GM18909 (cell line): ENCODE data around the gene CMTM4.

Experiments
- ATAC-seq: cut with Tn5 transposase; IDR thresholded peaks from one replicate; pipeline ENCODE4 v1.9.1; 2021; ENCODE audit warnings: mild to moderate bottlenecking; ENCODE audit not compliant: unreplicated experiment, poor library complexity

The CMTM4 gene

GRCh38 chr16:66696669-66697630, at the start of gene CMTM4:
Gene CMTM4, minus strand, starts transcription at chr16:66696743. Its CDS starts 218 bp downstream, at chr16:66696525.
- ATAC-seq: peak; percentile 87

- no peak for ATAC-seq
Observed at GRCh38 chr16:66746048-66746447, 49.5 kb upstream of the CMTM4 start.

DNA sequence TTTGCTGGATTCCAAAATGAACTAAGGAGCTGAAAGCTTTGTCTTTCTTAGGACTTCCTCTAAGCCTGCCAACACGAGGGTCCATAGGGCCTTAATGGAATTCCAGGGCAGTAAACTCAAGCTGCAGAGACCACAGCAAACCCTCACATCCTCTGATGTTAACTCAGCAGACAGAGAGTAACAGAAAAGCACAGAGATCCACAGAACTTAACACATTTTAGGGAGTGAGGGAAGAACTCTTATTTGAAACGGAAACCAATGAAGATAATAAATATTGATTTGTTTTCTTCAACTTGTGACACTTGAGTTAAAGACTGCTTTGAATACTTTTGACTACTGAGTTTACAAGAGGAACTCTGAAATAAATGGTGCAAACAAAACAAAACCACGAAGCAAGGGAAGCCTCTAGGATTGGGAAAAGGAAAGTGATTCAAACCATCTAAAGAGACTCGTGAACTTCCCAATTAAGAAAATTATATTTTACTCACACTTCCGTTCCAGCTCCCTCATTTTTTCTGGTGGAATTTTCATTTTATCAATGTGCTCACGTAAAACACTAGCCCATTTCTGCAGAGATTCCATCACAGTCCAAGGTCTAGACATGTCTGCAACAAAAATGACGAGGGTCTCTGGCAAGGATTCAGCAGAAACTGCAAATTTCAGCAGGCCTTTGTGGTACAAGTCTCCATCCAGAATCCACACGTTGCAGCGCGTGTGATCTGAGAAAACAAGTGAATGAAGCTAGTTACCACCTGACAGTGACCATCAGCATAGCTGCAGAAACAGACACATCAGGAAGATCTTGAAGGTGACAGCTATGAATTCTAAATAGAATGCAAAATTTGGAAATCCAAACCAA, 45.6 kb upstream of the CMTM4 start:
- ATAC-seq: no peak

GRCh38 chr16:66741169-66741900, 44.8 kb upstream of the CMTM4 start:
- no peak for ATAC-seq

GRCh38 chr16:66740533-66740932, 44.0 kb upstream of the CMTM4 start:
- no peak for ATAC-seq

GRCh38 chr16:66740010-66740409, 43.5 kb upstream of the CMTM4 start:
- ATAC-seq: no peak

GRCh38 chr16:66735891-66736290, 39.3 kb upstream of the CMTM4 start:
- no peak for ATAC-seq

DNA sequence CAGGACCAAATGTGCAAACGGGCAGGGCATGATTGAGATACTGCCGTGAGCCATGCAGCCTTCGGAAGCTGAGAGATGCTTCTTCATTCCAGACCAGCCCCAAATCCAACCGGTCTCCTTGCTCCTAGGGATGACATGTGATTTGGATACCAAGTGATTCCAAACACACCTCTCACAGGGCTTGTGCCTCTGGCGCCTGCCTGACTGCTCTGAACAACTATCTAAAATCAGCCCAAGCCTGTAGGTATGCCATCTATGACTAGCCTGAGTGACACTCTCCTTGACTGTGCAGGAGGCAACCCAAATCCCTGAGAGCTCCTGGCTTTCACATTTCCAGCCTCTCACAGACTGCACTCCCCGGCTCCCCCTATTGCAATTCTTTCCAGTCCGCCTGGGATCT, 34.6 kb upstream of the CMTM4 start:
- ATAC-seq: no peak

DNA sequence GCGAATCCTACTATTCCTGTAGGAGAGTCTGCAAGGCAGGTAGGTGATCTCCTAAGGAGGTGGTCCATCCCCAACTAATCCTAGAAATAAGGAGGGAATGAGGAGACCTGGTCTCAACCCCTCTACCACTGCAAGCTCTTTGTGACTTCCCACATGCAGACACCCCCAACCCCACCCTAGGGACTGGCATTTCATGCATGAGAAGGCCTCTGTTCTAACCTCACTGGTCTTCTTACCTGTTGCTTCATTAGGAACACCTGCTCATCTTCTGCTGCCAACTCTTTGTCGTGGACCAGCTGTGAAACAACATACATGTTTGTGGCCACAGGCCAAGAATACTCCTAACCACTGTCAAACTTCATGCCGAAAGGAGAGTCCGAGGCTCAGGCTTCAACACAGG, 32.3 kb upstream of the CMTM4 start:
- ATAC-seq: no peak

GRCh38 chr16:66728117-66728787, 31.7 kb upstream of the CMTM4 start:
- no peak for ATAC-seq

DNA sequence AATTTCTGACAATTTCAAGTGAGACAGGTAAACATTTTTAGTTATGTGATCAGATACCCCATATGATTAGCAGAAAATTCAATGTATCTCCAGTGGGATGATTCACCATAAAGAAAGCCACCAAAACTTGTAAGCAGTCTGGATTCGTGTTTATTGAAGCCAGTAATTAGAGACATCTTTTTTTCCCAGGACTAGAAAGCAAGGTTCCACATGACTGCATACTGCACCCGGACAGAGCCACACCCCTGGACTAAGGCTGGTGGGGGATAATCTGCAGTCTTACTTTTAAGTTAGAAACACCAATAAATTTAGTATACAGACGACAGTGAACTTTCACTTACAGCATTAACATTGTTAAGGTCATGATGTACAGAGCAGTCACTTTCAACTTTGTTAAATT, 24.2 kb upstream of the CMTM4 start:
- ATAC-seq: no peak

- no peak for ATAC-seq
Observed at GRCh38 chr16:66719246-66719645, 22.7 kb upstream of the CMTM4 start.

GRCh38 chr16:66717776-66718175, 21.2 kb upstream of the CMTM4 start:
- no peak for ATAC-seq

GRCh38 chr16:66717112-66717675, 20.7 kb upstream of the CMTM4 start:
- ATAC-seq: no peak

- ATAC-seq: no peak
Observed at GRCh38 chr16:66714654-66715307, 18.2 kb upstream of the CMTM4 start.

DNA sequence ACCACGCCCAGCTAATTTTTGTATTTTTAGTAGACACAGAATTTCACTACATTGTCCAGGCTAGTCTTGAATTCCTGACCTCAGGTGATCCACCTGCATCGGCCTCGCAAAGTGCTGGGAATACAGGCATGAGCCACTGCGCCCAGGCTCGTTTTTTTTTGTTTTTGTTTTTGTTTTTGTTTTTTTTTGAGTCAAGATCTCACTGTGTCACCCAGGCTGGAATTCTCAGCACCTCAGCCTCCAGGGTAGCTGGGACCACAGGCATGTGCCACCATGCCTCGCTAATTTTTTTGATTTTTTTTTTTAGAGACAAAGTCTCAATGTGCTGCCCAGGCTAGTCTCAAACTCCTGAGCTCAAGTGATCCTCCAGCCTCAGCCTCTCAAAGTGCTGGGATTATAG, 17.5 kb upstream of the CMTM4 start:
- no peak for ATAC-seq

DNA sequence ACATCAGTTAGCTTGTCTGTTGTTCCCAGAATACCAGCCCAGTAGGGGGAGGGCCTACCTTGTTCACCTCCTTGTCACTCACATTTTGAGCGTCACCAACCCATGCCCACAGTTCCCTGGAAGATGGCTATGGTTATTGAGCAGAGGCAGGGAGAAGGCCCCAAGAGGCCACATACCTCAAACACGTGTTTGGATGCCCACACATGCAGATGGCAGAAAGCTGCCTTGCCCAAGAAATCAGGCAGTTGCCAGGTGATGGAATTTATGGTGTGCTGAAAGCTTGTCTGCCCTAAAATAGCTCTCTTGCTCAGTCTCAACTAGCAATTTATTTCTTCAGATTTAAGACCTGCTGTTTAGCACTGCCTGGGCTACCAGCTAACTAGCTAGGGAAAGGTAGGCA, 16.5 kb upstream of the CMTM4 start:
- no peak for ATAC-seq

- no peak for ATAC-seq
Observed at GRCh38 chr16:66712512-66712911, 16.0 kb upstream of the CMTM4 start.

- no peak for ATAC-seq
Observed at GRCh38 chr16:66711581-66711980, 15.0 kb upstream of the CMTM4 start.
